Panc1 (cell line): ENCODE measurements around the gene AKAP12. TPM values are rescaled to one million over a fixed set of nuclear protein-coding genes. Genes with fewer than 3 reads are reported as not detected.

Experiments used
- ATAC-seq: fragments of 200-7000 bp; cut with Tn5 transposase; 2 replicates; pipeline ENCODE4 v1.9.1; 2020; ENCODE audit warnings: mild to moderate bottlenecking, moderate library complexity
- BruUV-seq: library from RNA; stranded (reverse); fragments of 400-500 nt; replicated peaks from 2 replicates; lab custom pipeline; 2021; lab: Mats Ljungman, UMichigan
- CTCF ChIA-PET: fragments of 300-600 bp; sonication (Branson Sonifier 250); formaldehyde crosslinking; loops from one replicate; lab custom pipeline; 2022; ENCODE audit warnings: antibody characterized with exemption; lab: Charles Lee
- POLR2A ChIA-PET: fragments of 300-600 bp; sonication (Branson Sonifier 250); formaldehyde crosslinking; loops from one replicate; lab custom pipeline; 2022; ENCODE audit warnings: antibody characterized with exemption; lab: Charles Lee
- DNase-seq: peaks from one replicate; pipeline ENCODE4 v3.0.0-alpha.2; 2010; ENCODE audit warnings: low read depth, low spot score
- H3K27ac ChIP-seq: 2 replicates; pipeline ENCODE4 v1.5.1; 2011; ENCODE audit warnings: mild to moderate bottlenecking, low read length, inconsistent platforms
- H3K27me3 ChIP-seq: fragments of 200-500 bp; sonication (Bioruptor generic); 2 replicates; pipeline ENCODE4 v1.6.0; 2014; ENCODE audit warnings: low read length, inconsistent platforms; ENCODE audit not compliant: control insufficient read depth, insufficient read depth
- H3K36me3 ChIP-seq: fragments of 200-500 bp; sonication (Bioruptor generic); 2 replicates; pipeline ENCODE4 v1.5.1; 2014; ENCODE audit warnings: inconsistent platforms, mild to moderate bottlenecking, low read length, moderate library complexity; ENCODE audit not compliant: control insufficient read depth, insufficient read depth
- H3K4me1 ChIP-seq: 2 replicates; pipeline ENCODE4 v1.5.1; 2011; ENCODE audit warnings: inconsistent platforms, mild to moderate bottlenecking, low read length, moderate library complexity; ENCODE audit not compliant: control insufficient read depth, insufficient read depth
- H3K4me3 ChIP-seq, 2 experiments: 2 replicates each; pipeline ENCODE4 v1.5.1; 2011 to 2012; ENCODE audit warnings: low read depth in 2 of 2, low read length in 2 of 2, mild to moderate bottlenecking in 2 of 2, inconsistent platforms in 1 of 2, moderate library complexity in 1 of 2
- H3K9me3 ChIP-seq: fragments of 200-500 bp; sonication (Bioruptor generic); 2 replicates; pipeline ENCODE4 v1.5.1; 2014; ENCODE audit warnings: low read depth, mild to moderate bottlenecking, inconsistent platforms, low read length, moderate library complexity; ENCODE audit not compliant: control insufficient read depth, insufficient read depth
- POLR2AphosphoS5 ChIP-seq: IDR thresholded peaks from 2 replicates; pipeline ENCODE4 v1.6.1; 2012; ENCODE audit warnings: mild to moderate bottlenecking, low read depth, low read length, moderate library complexity
- SIN3A ChIP-seq: IDR thresholded peaks from 2 replicates; pipeline ENCODE4 v1.6.1; 2012; ENCODE audit warnings: low read depth, mild to moderate bottlenecking, low read length, moderate library complexity, borderline replicate concordance; ENCODE audit not compliant: insufficient read depth
- TCF7L2 ChIP-seq: IDR thresholded peaks from 2 replicates; pipeline ENCODE4 v1.6.1; 2011; ENCODE audit warnings: mild to moderate bottlenecking, low read depth, low read length, inconsistent platforms
- in situ Hi-C: cut with HindIII; loops from 2 replicates; pipeline ENCODE4 v1.10.0; 2016; ENCODE audit warnings: low sequenced_read_pairs, low pct_unique_long_range_greater_than_20kb
- intact Hi-C: fragments of 100-400 bp; cut with micrococcal nuclease; formaldehyde crosslinking; loops from one replicate; pipeline ENCODE4 v1.10.0; 2022; ENCODE audit not compliant: unreplicated experiment
- total RNA-seq: library from RNA; stranded (reverse); gene quantifications from one replicate; pipeline ENCODE4 v1.2.1, GENCODE V29; 2021; ENCODE audit not compliant: unreplicated experiment
- TF ChIP-seq, protein P1 (sequence below), 2 experiments: IDR thresholded peaks; 2 replicates each; pipeline ENCODE4 v1.6.1; 2011 to 2012; ENCODE audit warnings: low read depth in 2 of 2, control low read depth in 1 of 2, low read length in 1 of 2, mild to moderate bottlenecking in 1 of 2, moderate library complexity in 1 of 2; ENCODE audit not compliant: insufficient read depth in 1 of 2
- TF ChIP-seq, protein P2 (sequence below): fragments of 450-650 bp; IDR thresholded peaks from 2 replicates; pipeline ENCODE4 v1.5.1; 2017; ENCODE audit warnings: mild to moderate bottlenecking

The AKAP12 gene
- total RNA-seq, 1 experiment from 2014 or later: 267 TPM

DNA sequence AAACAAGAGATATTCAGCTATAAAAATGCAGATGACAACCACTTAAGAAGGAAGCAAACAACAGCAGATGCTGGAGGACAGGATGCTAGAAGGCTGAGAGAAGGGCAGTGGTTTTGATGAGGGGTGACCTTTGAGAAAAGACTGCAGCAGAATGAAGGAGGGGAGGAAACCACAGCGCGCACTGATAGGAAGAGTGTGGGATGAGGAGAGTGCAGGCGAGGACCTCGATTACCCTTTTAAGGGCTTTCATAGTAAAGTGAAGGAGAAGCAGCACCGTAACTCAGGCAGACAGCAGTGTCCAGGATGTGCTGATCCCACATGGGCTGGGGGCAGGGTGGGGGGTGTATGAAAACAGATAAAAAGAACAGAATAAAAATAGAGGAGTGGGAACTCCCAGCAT lies 132.4 kb downstream of the AKAP12 start:
- no peaks in the 10 kb centered on the region for H3K27me3 ChIP-seq
- DNase-seq (no peak), ATAC-seq (no peak)
- CTCF ChIA-PET: no interaction called here
- no peak overlapping the region for H3K4me3 ChIP-seq
- H3K27ac ChIP-seq: no peak overlapping the region
- 0 out of 2 replicates have a peak, but pooled peaks cover 2% of the 10 kb centered on the region for H3K36me3 ChIP-seq
- no TSS peak for BruUV-seq
- no peak for TF ChIP-seq POLR2AphosphoS5
- TF ChIP-seq, protein P1, sequence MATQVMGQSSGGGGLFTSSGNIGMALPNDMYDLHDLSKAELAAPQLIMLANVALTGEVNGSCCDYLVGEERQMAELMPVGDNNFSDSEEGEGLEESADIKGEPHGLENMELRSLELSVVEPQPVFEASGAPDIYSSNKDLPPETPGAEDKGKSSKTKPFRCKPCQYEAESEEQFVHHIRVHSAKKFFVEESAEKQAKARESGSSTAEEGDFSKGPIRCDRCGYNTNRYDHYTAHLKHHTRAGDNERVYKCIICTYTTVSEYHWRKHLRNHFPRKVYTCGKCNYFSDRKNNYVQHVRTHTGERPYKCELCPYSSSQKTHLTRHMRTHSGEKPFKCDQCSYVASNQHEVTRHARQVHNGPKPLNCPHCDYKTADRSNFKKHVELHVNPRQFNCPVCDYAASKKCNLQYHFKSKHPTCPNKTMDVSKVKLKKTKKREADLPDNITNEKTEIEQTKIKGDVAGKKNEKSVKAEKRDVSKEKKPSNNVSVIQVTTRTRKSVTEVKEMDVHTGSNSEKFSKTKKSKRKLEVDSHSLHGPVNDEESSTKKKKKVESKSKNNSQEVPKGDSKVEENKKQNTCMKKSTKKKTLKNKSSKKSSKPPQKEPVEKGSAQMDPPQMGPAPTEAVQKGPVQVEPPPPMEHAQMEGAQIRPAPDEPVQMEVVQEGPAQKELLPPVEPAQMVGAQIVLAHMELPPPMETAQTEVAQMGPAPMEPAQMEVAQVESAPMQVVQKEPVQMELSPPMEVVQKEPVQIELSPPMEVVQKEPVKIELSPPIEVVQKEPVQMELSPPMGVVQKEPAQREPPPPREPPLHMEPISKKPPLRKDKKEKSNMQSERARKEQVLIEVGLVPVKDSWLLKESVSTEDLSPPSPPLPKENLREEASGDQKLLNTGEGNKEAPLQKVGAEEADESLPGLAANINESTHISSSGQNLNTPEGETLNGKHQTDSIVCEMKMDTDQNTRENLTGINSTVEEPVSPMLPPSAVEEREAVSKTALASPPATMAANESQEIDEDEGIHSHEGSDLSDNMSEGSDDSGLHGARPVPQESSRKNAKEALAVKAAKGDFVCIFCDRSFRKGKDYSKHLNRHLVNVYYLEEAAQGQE (IDR thresholded peaks at IDR 0.05; ENCODE audit: insufficient read depth in 1 of 2, low read depth in 2 of 2, low read length in 1 of 2): no peak
- H3K9me3 ChIP-seq: no peaks in the 10 kb centered on the region
- intact Hi-C loops: no loop called here
- POLR2A ChIA-PET: interaction anchor here (0.6 kb wide), 1 partner anchor 47 kb away, joined by 4 read pairs; no protein-coding TSS in a partner anchor
- in situ Hi-C loops: no loop called here
- peaks cover 10% of the 10 kb centered on the region for H3K4me1 ChIP-seq

DNA sequence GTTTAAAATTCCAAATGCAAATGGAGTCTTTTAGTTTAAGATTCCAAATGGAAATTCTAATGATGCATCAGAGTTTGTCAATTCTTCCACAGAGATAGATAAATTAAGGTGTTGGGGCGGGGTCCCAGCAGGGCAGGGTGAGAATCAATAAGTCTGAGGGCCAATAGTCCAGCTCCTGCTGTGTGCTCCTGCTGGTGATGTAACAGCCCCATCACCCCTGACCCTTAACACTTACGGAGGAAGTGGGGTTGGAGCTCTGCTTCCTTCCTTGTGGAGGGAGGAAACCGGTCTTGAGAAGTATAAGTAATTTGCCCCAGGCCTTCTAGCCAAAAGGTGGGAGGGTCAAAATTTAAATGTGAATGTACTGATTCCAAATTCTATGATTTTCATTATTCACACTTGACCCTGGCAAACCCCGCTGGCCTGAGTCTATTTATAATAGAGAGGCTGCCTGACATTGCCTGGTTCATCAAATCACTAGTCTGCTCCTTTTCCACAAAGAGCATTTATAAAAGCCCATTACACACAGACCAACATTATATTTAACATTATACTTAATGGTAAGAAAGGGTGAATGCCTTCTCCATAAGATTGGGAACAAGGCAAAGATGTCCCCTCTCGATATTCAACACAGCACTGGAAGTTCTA lies 134.4 kb downstream of the AKAP12 start:
- ATAC-seq: peak; percentile 52; the same call in 1 of the 2 replicates
- in situ Hi-C loops: no loop called here
- BruUV-seq: no TSS peak
- intact Hi-C loops: no loop called here
- ChIA-PET POLR2A (interaction anchor here (0.7 kb wide), 1 partner anchor 17 kb away, joined by 18 read pairs; no protein-coding TSS in a partner anchor), CTCF (interaction anchor here (0.8 kb wide), 1 partner anchor 16 kb away, joined by 6 read pairs; no protein-coding TSS in a partner anchor)
- H3K36me3 ChIP-seq: 0 out of 2 replicates have a peak, but pooled peaks cover 2% of the 10 kb centered on the region
- peak overlapping the region; percentile 82 for H3K27ac ChIP-seq
- no peak for DNase-seq
- peaks cover 10% of the 10 kb centered on the region for H3K4me1 ChIP-seq
- TF ChIP-seq SIN3A: no peak
- TF ChIP-seq TCF7L2: no peak
- TF ChIP-seq, protein P2, sequence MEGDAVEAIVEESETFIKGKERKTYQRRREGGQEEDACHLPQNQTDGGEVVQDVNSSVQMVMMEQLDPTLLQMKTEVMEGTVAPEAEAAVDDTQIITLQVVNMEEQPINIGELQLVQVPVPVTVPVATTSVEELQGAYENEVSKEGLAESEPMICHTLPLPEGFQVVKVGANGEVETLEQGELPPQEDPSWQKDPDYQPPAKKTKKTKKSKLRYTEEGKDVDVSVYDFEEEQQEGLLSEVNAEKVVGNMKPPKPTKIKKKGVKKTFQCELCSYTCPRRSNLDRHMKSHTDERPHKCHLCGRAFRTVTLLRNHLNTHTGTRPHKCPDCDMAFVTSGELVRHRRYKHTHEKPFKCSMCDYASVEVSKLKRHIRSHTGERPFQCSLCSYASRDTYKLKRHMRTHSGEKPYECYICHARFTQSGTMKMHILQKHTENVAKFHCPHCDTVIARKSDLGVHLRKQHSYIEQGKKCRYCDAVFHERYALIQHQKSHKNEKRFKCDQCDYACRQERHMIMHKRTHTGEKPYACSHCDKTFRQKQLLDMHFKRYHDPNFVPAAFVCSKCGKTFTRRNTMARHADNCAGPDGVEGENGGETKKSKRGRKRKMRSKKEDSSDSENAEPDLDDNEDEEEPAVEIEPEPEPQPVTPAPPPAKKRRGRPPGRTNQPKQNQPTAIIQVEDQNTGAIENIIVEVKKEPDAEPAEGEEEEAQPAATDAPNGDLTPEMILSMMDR: no peak
- no peak for TF ChIP-seq POLR2AphosphoS5
- TF ChIP-seq, protein P1 (IDR thresholded peaks at IDR 0.05; ENCODE audit: insufficient read depth in 1 of 2, low read depth in 2 of 2, low read length in 1 of 2): no peak
- H3K27me3 ChIP-seq: no peaks in the 10 kb centered on the region
- no peaks in the 10 kb centered on the region for H3K9me3 ChIP-seq
- H3K4me3 ChIP-seq: peak overlapping the region; percentile 18 to 36; a peak in 3 of 4 replicates
